Lower leg skin (tissue), 4 donors: ENCODE results near the gene THOC1. TPM values are rescaled to one million over a fixed set of nuclear protein-coding genes. Genes with fewer than 3 reads are reported as not detected.

ENCODE experiments used
- DNase-seq, 2 donors: peaks; one replicate each; pipeline ENCODE4 v3.0.0-alpha.2; 2019; ENCODE audit warnings: low spot score in 2 of 2
- H3K4me3 ChIP-seq: fragments of 200-600 bp; sonication (generic); 2 replicates; pipeline ENCODE4 v1.5.1; 2017; ENCODE audit warnings: mild to moderate bottlenecking, low read depth; ENCODE audit not compliant: poor library complexity, severe bottlenecking
- POLR2A ChIP-seq, 2 donors: fragments of 450-650 bp; IDR thresholded peaks; one replicate each; pipeline ENCODE4 v1.6.1; 2016 to 2017; ENCODE audit warnings: antibody characterized with exemption in 2 of 2, mild to moderate bottlenecking in 1 of 2, moderate library complexity in 1 of 2
- WGBS, 2 donors: methylation state at CpG; one replicate each; pipeline ENCODE4 v1.1.5; 2018; 5-methylcytosine and 5-hydroxymethylcytosine counted together
- intact Hi-C: fragments of 100-400 bp; cut with DNase I; formaldehyde crosslinking; loops from one replicate; pipeline ENCODE4 v1.15.0; 2023; ENCODE audit warnings: low total_unique reads
- total RNA-seq, 4 donors: library from RNA; depleted of rRNA; stranded (reverse); fragments of >200 nt; gene quantifications; one replicate each; pipeline ENCODE4 v1.1.0, GENCODE V29; 2016
- TF ChIP-seq, protein P1 (sequence below), 3 donors: fragments of 450-650 bp; IDR thresholded peaks; one replicate each; pipeline ENCODE4 v1.5.1; 2016; ENCODE audit warnings: antibody characterized with exemption in 3 of 3, mild to moderate bottlenecking in 3 of 3, moderate library complexity in 2 of 3

THOC1 gene
- total RNA-seq, 4 donors from 2014 or later, result 28.8 to 61.6 (median 38.2) TPM

- intact Hi-C loops, result no loop called here
- TF ChIP-seq, protein P1, sequence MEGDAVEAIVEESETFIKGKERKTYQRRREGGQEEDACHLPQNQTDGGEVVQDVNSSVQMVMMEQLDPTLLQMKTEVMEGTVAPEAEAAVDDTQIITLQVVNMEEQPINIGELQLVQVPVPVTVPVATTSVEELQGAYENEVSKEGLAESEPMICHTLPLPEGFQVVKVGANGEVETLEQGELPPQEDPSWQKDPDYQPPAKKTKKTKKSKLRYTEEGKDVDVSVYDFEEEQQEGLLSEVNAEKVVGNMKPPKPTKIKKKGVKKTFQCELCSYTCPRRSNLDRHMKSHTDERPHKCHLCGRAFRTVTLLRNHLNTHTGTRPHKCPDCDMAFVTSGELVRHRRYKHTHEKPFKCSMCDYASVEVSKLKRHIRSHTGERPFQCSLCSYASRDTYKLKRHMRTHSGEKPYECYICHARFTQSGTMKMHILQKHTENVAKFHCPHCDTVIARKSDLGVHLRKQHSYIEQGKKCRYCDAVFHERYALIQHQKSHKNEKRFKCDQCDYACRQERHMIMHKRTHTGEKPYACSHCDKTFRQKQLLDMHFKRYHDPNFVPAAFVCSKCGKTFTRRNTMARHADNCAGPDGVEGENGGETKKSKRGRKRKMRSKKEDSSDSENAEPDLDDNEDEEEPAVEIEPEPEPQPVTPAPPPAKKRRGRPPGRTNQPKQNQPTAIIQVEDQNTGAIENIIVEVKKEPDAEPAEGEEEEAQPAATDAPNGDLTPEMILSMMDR (IDR thresholded peaks at IDR 0.05), result no peak
- no peak for TF ChIP-seq POLR2A (IDR thresholded peaks at IDR 0.05)
- no peak overlapping the region for H3K4me3 ChIP-seq
- no peak for DNase-seq
- 86 to 91% methylated on average over 1 of the region's 1 CpG for WGBS, 2 donors
Observed at GRCh38 chr18:253121-253520, 14.7 kb downstream of the THOC1 start.

DNA sequence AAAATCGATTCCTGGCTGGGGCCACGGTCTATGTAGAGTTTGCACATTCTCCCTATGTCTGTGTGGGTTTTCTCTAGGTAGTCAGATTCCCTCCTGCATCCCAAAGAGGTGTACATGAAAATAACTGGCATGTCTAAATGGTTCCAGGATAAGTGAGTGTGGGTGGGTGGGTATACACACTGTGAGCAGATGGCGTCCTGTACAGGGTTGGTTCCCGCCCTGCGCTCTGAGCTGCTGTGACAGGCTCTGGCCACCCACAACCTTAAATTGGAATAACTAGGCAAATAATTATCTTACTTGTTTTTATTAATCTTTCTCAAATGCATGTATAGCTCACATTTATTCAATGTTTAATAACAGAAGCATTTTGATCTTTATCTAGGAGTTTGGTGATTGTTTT lies 16.3 kb downstream of the THOC1 start:
- no peak overlapping the region for H3K4me3 ChIP-seq
- DNase-seq, result no peak
- TF ChIP-seq POLR2A (IDR thresholded peaks at IDR 0.05), result no peak
- TF ChIP-seq, protein P1 (IDR thresholded peaks at IDR 0.05), result no peak
- intact Hi-C loops, result no loop called here
- WGBS, 2 donors, result 87 to 98% methylated on average over 5 of the region's 5 CpGs

GRCh38 chr18:250685-251084 lies 17.2 kb downstream of the THOC1 start:
- WGBS, 2 donors, result 93 to 95% methylated on average over 2 of the region's 2 CpGs
- intact Hi-C loops, result no loop called here
- H3K4me3 ChIP-seq, result no peak overlapping the region
- TF ChIP-seq, protein P1 (IDR thresholded peaks at IDR 0.05), result no peak
- TF ChIP-seq POLR2A (IDR thresholded peaks at IDR 0.05), result no peak
- DNase-seq, result no peak

DNA sequence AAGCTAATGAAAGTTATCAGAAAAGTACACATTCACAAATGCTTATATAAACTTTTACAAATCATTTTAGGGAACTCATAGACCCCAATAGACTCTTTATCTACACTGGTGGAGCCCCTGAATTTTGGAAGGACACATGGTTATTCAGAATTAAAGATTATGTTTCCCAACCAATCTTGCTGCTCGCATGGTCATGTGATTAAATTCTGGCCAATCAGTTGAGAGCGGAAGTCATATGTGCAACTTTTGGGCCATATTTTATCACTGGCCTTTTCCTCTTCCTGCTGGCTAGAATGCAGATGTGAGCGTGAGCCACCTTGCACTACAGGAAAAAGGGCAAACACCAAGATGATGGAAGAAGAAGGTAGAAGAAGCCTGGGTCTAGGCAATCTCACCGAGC lies 19.8 kb downstream of the THOC1 start:
- H3K4me3 ChIP-seq, result no peak overlapping the region
- intact Hi-C loops, result no loop called here
- WGBS, 2 donors, result 90 to 93% methylated on average over 4 of the region's 4 CpGs
- DNase-seq, result no peak
- TF ChIP-seq, protein P1 (IDR thresholded peaks at IDR 0.05), result no peak
- TF ChIP-seq POLR2A (IDR thresholded peaks at IDR 0.05), result no peak

GRCh38 chr18:245282-245847 lies 22.5 kb downstream of the THOC1 start:
- H3K4me3 ChIP-seq, result no peak overlapping the region
- no peak for DNase-seq
- intact Hi-C loops, result no loop called here
- WGBS, 2 donors, result 93% methylated on average over 2 of the region's 2 CpGs
- TF ChIP-seq, protein P1 (IDR thresholded peaks at IDR 0.05), result no peak
- TF ChIP-seq POLR2A (IDR thresholded peaks at IDR 0.05), result no peak

DNA sequence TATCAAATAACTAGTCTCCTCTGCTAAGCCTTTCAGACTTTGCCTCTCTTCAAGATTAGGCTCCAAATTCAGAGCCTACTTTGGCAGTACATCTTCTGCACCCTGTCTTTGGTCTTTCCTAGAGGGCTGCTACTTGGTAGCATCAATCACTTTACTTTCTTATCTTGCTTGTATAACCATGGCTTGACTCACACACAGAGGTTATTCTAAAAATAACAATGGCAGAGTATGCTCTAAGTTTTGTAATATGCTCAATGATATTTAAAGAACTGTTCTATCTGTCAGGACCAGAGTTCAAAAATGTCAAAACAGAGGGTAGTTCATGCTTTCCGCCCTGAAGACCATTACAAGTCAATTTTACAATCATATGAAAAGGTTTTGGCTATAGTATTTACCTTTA lies 27.7 kb downstream of the THOC1 start:
- H3K4me3 ChIP-seq, result no peak overlapping the region
- TF ChIP-seq, protein P1 (IDR thresholded peaks at IDR 0.05), result no peak
- TF ChIP-seq POLR2A (IDR thresholded peaks at IDR 0.05), result no peak
- intact Hi-C loops, result no loop called here
- 100% methylated on average over 1 of the region's 1 CpG for WGBS, 2 donors
- no peak for DNase-seq
